HEK293 (cell line): ENCODE results near the gene TNNC1.

Experiments
- CTCF ChIA-PET: fragments of 350-600 bp; formaldehyde crosslinking; extraction: SDS; loops from one replicate; lab custom pipeline; 2021; ENCODE audit warnings: antibody characterized with exemption; lab: Yijun Ruan, JAX
- POLR2A ChIA-PET: fragments of 300-600 bp; formaldehyde crosslinking; extraction: SDS; loops from one replicate; lab custom pipeline; 2020; ENCODE audit warnings: antibody characterized with exemption, inconsistent platforms; lab: Yijun Ruan, JAX
- H3K27ac ChIP-seq: fragments of 200-500 bp; sonication (Bioruptor generic); 2 replicates; pipeline ENCODE4 v1.5.1; 2014; ENCODE audit warnings: low read depth, low read length, control low read depth, inconsistent platforms; ENCODE audit errors: extremely low read depth
- H3K36me3 ChIP-seq, 2 experiments: fragments of 200-500 bp in 1 of 2; sonication (Bioruptor generic) in 1 of 2; 1 replicate in 1 of 2; 2 replicates in 1 of 2; pipeline ENCODE4 v1.5.1; 2014 to 2017; ENCODE audit warnings: inconsistent platforms in 2 of 2, low read length in 2 of 2; ENCODE audit not compliant: control insufficient read depth in 2 of 2, insufficient read depth in 1 of 2
- H3K4me1 ChIP-seq: fragments of 200-500 bp; sonication (Bioruptor generic); 2 replicates; pipeline ENCODE4 v1.5.1; 2014; ENCODE audit warnings: mild to moderate bottlenecking, low read length, inconsistent platforms; ENCODE audit not compliant: control insufficient read depth, insufficient read depth
- H3K4me3 ChIP-seq: 2 replicates; pipeline ENCODE4 v1.5.1; 2011; ENCODE audit warnings: low read depth, mild to moderate bottlenecking, control low read depth, low read length, moderate library complexity
- H3K9me3 ChIP-seq: fragments of 200-500 bp; sonication (Bioruptor generic); 2 replicates; pipeline ENCODE4 v1.5.1; 2014; ENCODE audit warnings: low read depth, low read length, inconsistent platforms; ENCODE audit not compliant: control insufficient read depth, insufficient read depth
- BCL6B ChIP-seq: fragments of 450-650 bp; formaldehyde crosslinking; IDR thresholded peaks from 2 replicates; pipeline ENCODE4 v1.5.1; 2017; ENCODE audit warnings: missing biosample characterization, missing genetic modification characterization
- GLI2 ChIP-seq: fragments of 450-650 bp; formaldehyde crosslinking; IDR thresholded peaks from 2 replicates; pipeline ENCODE4; 2017; ENCODE audit warnings: missing biosample characterization, missing genetic modification characterization, low read depth, borderline replicate concordance
- INSM2 ChIP-seq: fragments of 450-650 bp; formaldehyde crosslinking; IDR thresholded peaks from 2 replicates; pipeline ENCODE4 v1.5.1; 2016; ENCODE audit warnings: missing biosample characterization, missing genetic modification characterization
- REPIN1 ChIP-seq: fragments of 450-650 bp; formaldehyde crosslinking; IDR thresholded peaks from 2 replicates; pipeline ENCODE4 v1.5.1; 2017; ENCODE audit warnings: missing biosample characterization, missing genetic modification characterization, low read depth
- TSHZ1 ChIP-seq: fragments of 450-650 bp; formaldehyde crosslinking; IDR thresholded peaks from 2 replicates; pipeline ENCODE4 v1.5.1; 2016; ENCODE audit warnings: missing biosample characterization, missing genetic modification characterization, borderline replicate concordance
- ZNF10 ChIP-seq: fragments of 450-650 bp; formaldehyde crosslinking; IDR thresholded peaks from 2 replicates; pipeline ENCODE4 v1.5.1; 2017; ENCODE audit warnings: missing biosample characterization, missing genetic modification characterization
- ZNF132 ChIP-seq: fragments of 450-650 bp; formaldehyde crosslinking; IDR thresholded peaks from 2 replicates; pipeline ENCODE4 v1.5.1; 2017; ENCODE audit warnings: missing biosample characterization, missing genetic modification characterization, borderline replicate concordance
- ZNF155 ChIP-seq: fragments of 450-650 bp; formaldehyde crosslinking; IDR thresholded peaks from 2 replicates; pipeline ENCODE4 v1.5.1; 2016; ENCODE audit warnings: missing biosample characterization, missing genetic modification characterization
- ZNF24 ChIP-seq: fragments of 450-650 bp; formaldehyde crosslinking; IDR thresholded peaks from 2 replicates; pipeline ENCODE4 v1.5.1; 2016; ENCODE audit warnings: missing biosample characterization, missing genetic modification characterization
- ZNF280C ChIP-seq: fragments of 450-650 bp; formaldehyde crosslinking; IDR thresholded peaks from 2 replicates; pipeline ENCODE4 v1.5.1; 2016; ENCODE audit warnings: missing biosample characterization, missing genetic modification characterization
- ZNF366 ChIP-seq: fragments of 450-650 bp; formaldehyde crosslinking; conservative IDR thresholded peaks from 2 replicates; pipeline ENCODE4 v1.5.1; 2016; ENCODE audit warnings: missing biosample characterization, missing genetic modification characterization
- ZNF423 ChIP-seq: fragments of 450-650 bp; formaldehyde crosslinking; IDR thresholded peaks from 2 replicates; pipeline ENCODE4 v1.5.1; 2016; ENCODE audit warnings: missing biosample characterization, missing genetic modification characterization
- ZNF513 ChIP-seq: fragments of 450-650 bp; IDR thresholded peaks from 2 replicates; pipeline ENCODE4 v1.5.1; 2018; ENCODE audit warnings: missing biosample characterization, missing genetic modification characterization
- ZNF521 ChIP-seq: fragments of 450-650 bp; formaldehyde crosslinking; IDR thresholded peaks from 2 replicates; pipeline ENCODE4 v1.5.1; 2017; ENCODE audit warnings: missing biosample characterization, mild to moderate bottlenecking, missing genetic modification characterization
- ZNF548 ChIP-seq: fragments of 450-650 bp; formaldehyde crosslinking; IDR thresholded peaks from 2 replicates; pipeline ENCODE4 v1.5.1; 2016; ENCODE audit warnings: missing biosample characterization, missing genetic modification characterization
- ZNF549 ChIP-seq: fragments of 450-650 bp; IDR thresholded peaks from 2 replicates; pipeline ENCODE4 v1.5.1; 2018; ENCODE audit warnings: missing biosample characterization, missing genetic modification characterization, mild to moderate bottlenecking, inconsistent platforms, moderate library complexity
- ZNF571 ChIP-seq: fragments of 450-650 bp; formaldehyde crosslinking; IDR thresholded peaks from 2 replicates; pipeline ENCODE4 v1.5.0; 2017; ENCODE audit warnings: missing biosample characterization, missing genetic modification characterization
- ZNF610 ChIP-seq: fragments of 450-650 bp; formaldehyde crosslinking; IDR thresholded peaks from 2 replicates; pipeline ENCODE4 v1.5.1; 2016; ENCODE audit warnings: missing biosample characterization, missing genetic modification characterization, borderline replicate concordance
- ZNF626 ChIP-seq: fragments of 450-650 bp; sonication (Bioruptor Pico); formaldehyde crosslinking; IDR thresholded peaks from 2 replicates; pipeline ENCODE4 v1.5.1; 2018; ENCODE audit warnings: missing biosample characterization, missing genetic modification characterization, inconsistent platforms
- ZNF670 ChIP-seq: fragments of 450-650 bp; formaldehyde crosslinking; IDR thresholded peaks from 2 replicates; pipeline ENCODE4 v1.5.1; 2016; ENCODE audit warnings: missing biosample characterization, missing genetic modification characterization, low read depth
- ZNF692 ChIP-seq: fragments of 450-650 bp; formaldehyde crosslinking; IDR thresholded peaks from 2 replicates; pipeline ENCODE4 v1.5.1; 2016; ENCODE audit warnings: missing biosample characterization, missing genetic modification characterization
- ZNF768 ChIP-seq: fragments of 450-650 bp; formaldehyde crosslinking; IDR thresholded peaks from 2 replicates; pipeline ENCODE4 v1.5.1; 2018; ENCODE audit warnings: missing biosample characterization, mild to moderate bottlenecking, missing genetic modification characterization
- ZXDB ChIP-seq: fragments of 450-650 bp; formaldehyde crosslinking; IDR thresholded peaks from 2 replicates; pipeline ENCODE4 v1.5.1; 2016; ENCODE audit warnings: missing biosample characterization, missing genetic modification characterization

The TNNC1 gene

GRCh38 chr3:52473026-52473425 is 19.2 kb upstream of the TNNC1 start:
- Histone ChIP-seq H3K9me3 (no peaks in the 10 kb centered on the region), H3K27ac (no peak overlapping the region), H3K4me3 (no peak overlapping the region), H3K4me1 (no peaks in the 10 kb centered on the region), H3K36me3 (peaks cover 7 to 91% of the 10 kb centered on the region in 2 experiments; a peak in 2 of 3 replicates)
- ChIA-PET POLR2A (no interaction called here), CTCF (interaction anchor here (0.8 to 1.1 kb wide), 2 partner anchors 8 to 15 kb away, joined by 3 read pairs; no protein-coding TSS in a partner anchor)
- TF ChIP-seq ZXDB (tag by site-specific recombination) (no peak), ZNF521 (tag by site-specific recombination) (no peak), ZNF768 (no peak), TSHZ1 (tag by site-specific recombination) (no peak), ZNF24 (no peak), ZNF10 (no peak), INSM2 (tag by site-specific recombination) (no peak), ZNF571 (tag by site-specific recombination) (no peak), GLI2 (tag by site-specific recombination) (no peak), ZNF626 (tag by site-specific recombination) (no peak), ZNF549 (tag by site-specific recombination) (no peak), REPIN1 (no peak), BCL6B (tag by site-specific recombination) (no peak)

GRCh38 chr3:52472239-52473000 is 18.6 kb upstream of the TNNC1 start:
- Histone ChIP-seq H3K9me3 (no peaks in the 10 kb centered on the region), H3K36me3 (peaks cover 7 to 91% of the 10 kb centered on the region in 2 experiments; a peak in 2 of 3 replicates), H3K4me1 (no peaks in the 10 kb centered on the region), H3K4me3 (no peak overlapping the region), H3K27ac (no peak overlapping the region)
- CTCF ChIA-PET: interaction anchor here (0.8 to 1.1 kb wide), 2 partner anchors 9 to 14 kb away, joined by 3 read pairs; no protein-coding TSS in a partner anchor
- POLR2A ChIA-PET: no interaction called here
- no peak for TF ChIP-seq ZNF548 (tag by site-specific recombination)
- TF ChIP-seq ZNF280C (tag by site-specific recombination): no peak
- no peak for TF ChIP-seq ZNF513 (tag by site-specific recombination)
- no peak for TF ChIP-seq ZNF155 (tag by site-specific recombination)
- TF ChIP-seq ZNF366 (tag by site-specific recombination): no peak
- TF ChIP-seq ZNF670 (tag by site-specific recombination): no peak
- no peak for TF ChIP-seq ZNF692 (tag by site-specific recombination)
- TF ChIP-seq ZNF132: no peak
- TF ChIP-seq ZNF423 (tag by site-specific recombination): no peak
- no peak for TF ChIP-seq ZNF610 (tag by site-specific recombination)
